HepG2 (cell line): Measurements from ENCODE around the gene HIPK4. TPM values are rescaled to one million over a fixed set of nuclear protein-coding genes. Genes with fewer than 3 reads are reported as not detected.

Experiments
- ELF1 ChIP-seq: sonication (generic); formaldehyde crosslinking; IDR thresholded peaks from 2 replicates; pipeline ENCODE4 v1.4.0; 2020; ENCODE audit warnings: missing genetic modification reagents
- KDM6A ChIP-seq: IDR thresholded peaks from 2 replicates; pipeline ENCODE4 v1.6.1; 2016; ENCODE audit warnings: low read depth
- NR3C1 ChIP-seq: sonication (generic); formaldehyde crosslinking; IDR thresholded peaks from 2 replicates; pipeline ENCODE4 v1.4.0; 2020; ENCODE audit warnings: missing genetic modification reagents
- ONECUT2 ChIP-seq: sonication (generic); formaldehyde crosslinking; IDR thresholded peaks from 2 replicates; pipeline ENCODE4 v1.4.0; 2020; ENCODE audit warnings: missing genetic modification reagents
- PHB2 ChIP-seq: fragments of 450-650 bp; IDR thresholded peaks from 2 replicates; pipeline ENCODE4 v1.6.1; 2018; ENCODE audit not compliant: partially characterized antibody
- POLR2AphosphoS2 ChIP-seq: IDR thresholded peaks from 2 replicates; pipeline ENCODE4 v1.6.1; 2011; ENCODE audit warnings: low read depth, low read length, improper control_type of control experiment
- ZNF136 ChIP-seq: sonication (generic); formaldehyde crosslinking; IDR thresholded peaks from 2 replicates; pipeline ENCODE4 v1.8.1; 2022; ENCODE audit warnings: low read depth, mild to moderate bottlenecking, moderate library complexity, missing genetic modification reagents
- ZNF317 ChIP-seq: sonication (generic); formaldehyde crosslinking; IDR thresholded peaks from 2 replicates; pipeline ENCODE4 v1.5.0; 2020; ENCODE audit warnings: mild to moderate bottlenecking, missing genetic modification reagents
- ZNF441 ChIP-seq: sonication (generic); formaldehyde crosslinking; IDR thresholded peaks from 2 replicates; pipeline ENCODE4 v1.7.0; 2021; ENCODE audit warnings: missing genetic modification reagents, borderline replicate concordance
- polyA plus RNA-seq, 8 experiments: library from polyadenylated mRNA; depleted of rRNA in 3 of 8; stranded (reverse) in 7 of 8; unstranded in 1 of 8; fragments of >200 nt; fragmentation: Illumina TruSeq in 4 of 8; extraction: Trizol in 4 of 8; gene quantifications; 2 replicates each; pipeline versions ENCODE4 v1.2.1 to v1.2.3, GENCODE V29; 2011 to 2016; ENCODE audit warnings: low read depth in 4 of 8, missing spikeins in 1 of 8, mixed read lengths in 1 of 8; ENCODE audit not compliant: insufficient read depth in 1 of 8
- total RNA-seq, 5 experiments: library from RNA; depleted of rRNA; stranded (reverse); fragments of >200 nt; fragmentation: Illumina TruSeq; extraction: Trizol; gene quantifications; 2 replicates each; pipeline ENCODE4 v1.2.3, GENCODE V29; 2016; ENCODE audit warnings: low read depth in 1 of 5
- TF ChIP-seq, protein P1 (sequence below): sonication (generic); formaldehyde crosslinking; IDR thresholded peaks from 2 replicates; pipeline ENCODE4 v1.5.0; 2020; ENCODE audit warnings: mild to moderate bottlenecking, missing genetic modification reagents, borderline replicate concordance
- TF ChIP-seq, protein P2 (sequence below): sonication (generic); formaldehyde crosslinking; IDR thresholded peaks from 2 replicates; pipeline ENCODE4 v1.4.0; 2020; ENCODE audit warnings: mild to moderate bottlenecking, missing genetic modification reagents, borderline replicate concordance
- TF ChIP-seq, protein P3 (sequence below): sonication (generic); formaldehyde crosslinking; IDR thresholded peaks from 2 replicates; pipeline ENCODE4 v1.5.0; 2020; ENCODE audit warnings: mild to moderate bottlenecking, missing genetic modification reagents
- TF ChIP-seq, protein P4 (sequence below): sonication (generic); formaldehyde crosslinking; IDR thresholded peaks from 2 replicates; pipeline ENCODE4 v1.8.1; 2022; ENCODE audit warnings: mild to moderate bottlenecking, missing genetic modification reagents
- TF ChIP-seq, protein P5 (sequence below): sonication (generic); formaldehyde crosslinking; IDR thresholded peaks from 2 replicates; pipeline ENCODE4 v1.5.0; 2020; ENCODE audit warnings: missing genetic modification reagents
- TF ChIP-seq, protein P6 (sequence below): IDR thresholded peaks from 2 replicates; pipeline ENCODE4 v1.6.1; 2016; ENCODE audit warnings: missing genetic modification reagents, missing compliant biosample characterization

The HIPK4 gene
- total and polyA plus RNA-seq, 2 of the 13 experiments (the other 11 are each of a cell fraction or from before 2014, with no cell fraction given) = 0.03 TPM; not detected in 1

DNA sequence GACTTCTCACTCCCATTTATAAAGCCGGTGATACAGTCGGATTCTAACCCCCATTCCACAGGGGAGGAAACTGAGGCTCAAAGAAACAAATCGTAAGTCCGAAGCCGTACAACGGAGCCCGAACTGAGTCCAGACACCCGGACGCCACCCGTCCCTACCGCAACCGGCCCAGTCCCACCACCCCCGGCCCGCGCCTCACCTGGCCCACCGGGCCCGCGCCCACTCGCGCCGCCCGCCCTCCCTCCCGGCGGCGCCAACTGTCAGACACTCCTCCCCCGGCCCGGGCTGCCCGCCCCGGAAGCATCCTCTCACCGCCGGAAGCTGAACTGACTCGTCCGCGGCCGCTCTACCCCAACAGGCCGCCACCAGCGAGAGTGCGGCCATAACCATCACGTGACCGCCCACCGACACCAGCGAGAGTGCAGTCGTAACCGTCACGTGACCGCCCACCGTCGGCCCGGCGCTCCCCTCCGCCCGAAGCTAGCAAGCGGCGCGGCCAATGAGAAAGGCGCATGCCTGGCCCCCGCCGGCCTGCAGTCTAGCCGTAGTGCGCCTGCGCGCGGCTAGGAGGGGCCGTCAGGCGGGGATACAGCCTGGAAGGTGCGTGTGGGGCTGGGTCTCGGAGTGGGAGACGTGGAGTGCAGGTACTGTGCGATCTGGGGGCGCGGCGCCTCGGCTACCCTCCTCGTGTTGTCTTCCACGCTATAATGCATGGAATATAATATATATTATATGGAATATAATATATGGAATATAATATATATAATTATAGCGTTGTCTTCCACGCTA is 41.7 kb downstream of the HIPK4 start, which contains the start of the genes C19orf47 and PLD3 (continued):
- TF ChIP-seq, protein P1, sequence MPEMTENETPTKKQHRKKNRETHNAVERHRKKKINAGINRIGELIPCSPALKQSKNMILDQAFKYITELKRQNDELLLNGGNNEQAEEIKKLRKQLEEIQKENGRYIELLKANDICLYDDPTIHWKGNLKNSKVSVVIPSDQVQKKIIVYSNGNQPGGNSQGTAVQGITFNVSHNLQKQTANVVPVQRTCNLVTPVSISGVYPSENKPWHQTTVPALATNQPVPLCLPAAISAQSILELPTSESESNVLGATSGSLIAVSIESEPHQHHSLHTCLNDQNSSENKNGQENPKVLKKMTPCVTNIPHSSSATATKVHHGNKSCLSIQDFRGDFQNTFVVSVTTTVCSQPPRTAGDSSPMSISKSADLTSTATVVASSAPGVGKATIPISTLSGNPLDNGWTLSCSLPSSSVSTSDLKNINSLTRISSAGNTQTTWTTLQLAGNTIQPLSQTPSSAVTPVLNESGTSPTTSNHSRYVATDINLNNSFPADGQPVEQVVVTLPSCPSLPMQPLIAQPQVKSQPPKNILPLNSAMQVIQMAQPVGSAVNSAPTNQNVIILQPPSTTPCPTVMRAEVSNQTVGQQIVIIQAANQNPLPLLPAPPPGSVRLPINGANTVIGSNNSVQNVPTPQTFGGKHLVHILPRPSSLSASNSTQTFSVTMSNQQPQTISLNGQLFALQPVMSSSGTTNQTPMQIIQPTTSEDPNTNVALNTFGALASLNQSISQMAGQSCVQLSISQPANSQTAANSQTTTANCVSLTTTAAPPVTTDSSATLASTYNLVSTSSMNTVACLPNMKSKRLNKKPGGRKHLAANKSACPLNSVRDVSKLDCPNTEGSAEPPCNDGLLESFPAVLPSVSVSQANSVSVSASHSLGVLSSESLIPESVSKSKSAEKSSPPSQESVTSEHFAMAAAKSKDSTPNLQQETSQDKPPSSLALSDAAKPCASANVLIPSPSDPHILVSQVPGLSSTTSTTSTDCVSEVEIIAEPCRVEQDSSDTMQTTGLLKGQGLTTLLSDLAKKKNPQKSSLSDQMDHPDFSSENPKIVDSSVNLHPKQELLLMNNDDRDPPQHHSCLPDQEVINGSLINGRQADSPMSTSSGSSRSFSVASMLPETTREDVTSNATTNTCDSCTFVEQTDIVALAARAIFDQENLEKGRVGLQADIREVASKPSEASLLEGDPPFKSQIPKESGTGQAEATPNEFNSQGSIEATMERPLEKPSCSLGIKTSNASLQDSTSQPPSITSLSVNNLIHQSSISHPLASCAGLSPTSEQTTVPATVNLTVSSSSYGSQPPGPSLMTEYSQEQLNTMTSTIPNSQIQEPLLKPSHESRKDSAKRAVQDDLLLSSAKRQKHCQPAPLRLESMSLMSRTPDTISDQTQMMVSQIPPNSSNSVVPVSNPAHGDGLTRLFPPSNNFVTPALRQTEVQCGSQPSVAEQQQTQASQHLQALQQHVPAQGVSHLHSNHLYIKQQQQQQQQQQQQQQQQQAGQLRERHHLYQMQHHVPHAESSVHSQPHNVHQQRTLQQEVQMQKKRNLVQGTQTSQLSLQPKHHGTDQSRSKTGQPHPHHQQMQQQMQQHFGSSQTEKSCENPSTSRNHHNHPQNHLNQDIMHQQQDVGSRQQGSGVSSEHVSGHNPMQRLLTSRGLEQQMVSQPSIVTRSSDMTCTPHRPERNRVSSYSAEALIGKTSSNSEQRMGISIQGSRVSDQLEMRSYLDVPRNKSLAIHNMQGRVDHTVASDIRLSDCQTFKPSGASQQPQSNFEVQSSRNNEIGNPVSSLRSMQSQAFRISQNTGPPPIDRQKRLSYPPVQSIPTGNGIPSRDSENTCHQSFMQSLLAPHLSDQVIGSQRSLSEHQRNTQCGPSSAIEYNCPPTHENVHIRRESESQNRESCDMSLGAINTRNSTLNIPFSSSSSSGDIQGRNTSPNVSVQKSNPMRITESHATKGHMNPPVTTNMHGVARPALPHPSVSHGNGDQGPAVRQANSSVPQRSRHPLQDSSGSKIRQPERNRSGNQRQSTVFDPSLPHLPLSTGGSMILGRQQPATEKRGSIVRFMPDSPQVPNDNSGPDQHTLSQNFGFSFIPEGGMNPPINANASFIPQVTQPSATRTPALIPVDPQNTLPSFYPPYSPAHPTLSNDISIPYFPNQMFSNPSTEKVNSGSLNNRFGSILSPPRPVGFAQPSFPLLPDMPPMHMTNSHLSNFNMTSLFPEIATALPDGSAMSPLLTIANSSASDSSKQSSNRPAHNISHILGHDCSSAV (CRISPR knock-in tag) = no peak
- TF ChIP-seq ZNF136 (CRISPR knock-in tag) (peak; percentile 21; the same call in 1 of the 2 replicates), ZNF317 (no peak), NR3C1 (CRISPR knock-in tag) (no peak), KDM6A (CRISPR knock-in tag) (no peak), POLR2AphosphoS2 (no peak), ONECUT2 (no peak), ELF1 (CRISPR knock-in tag) (peak; percentile 77), ZNF441 (no peak), PHB2 (no peak)
- TF ChIP-seq, protein P2, sequence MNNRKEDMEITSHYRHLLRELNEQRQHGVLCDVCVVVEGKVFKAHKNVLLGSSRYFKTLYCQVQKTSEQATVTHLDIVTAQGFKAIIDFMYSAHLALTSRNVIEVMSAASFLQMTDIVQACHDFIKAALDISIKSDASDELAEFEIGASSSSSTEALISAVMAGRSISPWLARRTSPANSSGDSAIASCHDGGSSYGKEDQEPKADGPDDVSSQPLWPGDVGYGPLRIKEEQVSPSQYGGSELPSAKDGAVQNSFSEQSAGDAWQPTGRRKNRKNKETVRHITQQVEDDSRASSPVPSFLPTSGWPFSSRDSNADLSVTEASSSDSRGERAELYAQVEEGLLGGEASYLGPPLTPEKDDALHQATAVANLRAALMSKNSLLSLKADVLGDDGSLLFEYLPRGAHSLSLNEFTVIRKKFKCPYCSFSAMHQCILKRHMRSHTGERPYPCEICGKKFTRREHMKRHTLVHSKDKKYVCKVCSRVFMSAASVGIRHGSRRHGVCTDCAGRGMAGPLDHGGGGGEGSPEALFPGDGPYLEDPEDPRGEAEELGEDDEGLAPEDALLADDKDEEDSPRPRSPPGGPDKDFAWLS = no peak
- TF ChIP-seq, protein P3, sequence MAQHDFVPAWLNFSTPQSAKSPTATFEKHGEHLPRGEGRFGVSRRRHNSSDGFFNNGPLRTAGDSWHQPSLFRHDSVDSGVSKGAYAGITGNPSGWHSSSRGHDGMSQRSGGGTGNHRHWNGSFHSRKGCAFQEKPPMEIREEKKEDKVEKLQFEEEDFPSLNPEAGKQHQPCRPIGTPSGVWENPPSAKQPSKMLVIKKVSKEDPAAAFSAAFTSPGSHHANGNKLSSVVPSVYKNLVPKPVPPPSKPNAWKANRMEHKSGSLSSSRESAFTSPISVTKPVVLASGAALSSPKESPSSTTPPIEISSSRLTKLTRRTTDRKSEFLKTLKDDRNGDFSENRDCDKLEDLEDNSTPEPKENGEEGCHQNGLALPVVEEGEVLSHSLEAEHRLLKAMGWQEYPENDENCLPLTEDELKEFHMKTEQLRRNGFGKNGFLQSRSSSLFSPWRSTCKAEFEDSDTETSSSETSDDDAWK (CRISPR knock-in tag) = no peak
- TF ChIP-seq, protein P4, sequence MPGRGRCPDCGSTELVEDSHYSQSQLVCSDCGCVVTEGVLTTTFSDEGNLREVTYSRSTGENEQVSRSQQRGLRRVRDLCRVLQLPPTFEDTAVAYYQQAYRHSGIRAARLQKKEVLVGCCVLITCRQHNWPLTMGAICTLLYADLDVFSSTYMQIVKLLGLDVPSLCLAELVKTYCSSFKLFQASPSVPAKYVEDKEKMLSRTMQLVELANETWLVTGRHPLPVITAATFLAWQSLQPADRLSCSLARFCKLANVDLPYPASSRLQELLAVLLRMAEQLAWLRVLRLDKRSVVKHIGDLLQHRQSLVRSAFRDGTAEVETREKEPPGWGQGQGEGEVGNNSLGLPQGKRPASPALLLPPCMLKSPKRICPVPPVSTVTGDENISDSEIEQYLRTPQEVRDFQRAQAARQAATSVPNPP (CRISPR knock-in tag) = no peak
- TF ChIP-seq, protein P5, sequence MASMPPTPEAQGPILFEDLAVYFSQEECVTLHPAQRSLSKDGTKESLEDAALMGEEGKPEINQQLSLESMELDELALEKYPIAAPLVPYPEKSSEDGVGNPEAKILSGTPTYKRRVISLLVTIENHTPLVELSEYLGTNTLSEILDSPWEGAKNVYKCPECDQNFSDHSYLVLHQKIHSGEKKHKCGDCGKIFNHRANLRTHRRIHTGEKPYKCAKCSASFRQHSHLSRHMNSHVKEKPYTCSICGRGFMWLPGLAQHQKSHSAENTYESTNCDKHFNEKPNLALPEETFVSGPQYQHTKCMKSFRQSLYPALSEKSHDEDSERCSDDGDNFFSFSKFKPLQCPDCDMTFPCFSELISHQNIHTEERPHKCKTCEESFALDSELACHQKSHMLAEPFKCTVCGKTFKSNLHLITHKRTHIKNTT = no peak
- TF ChIP-seq, protein P6, sequence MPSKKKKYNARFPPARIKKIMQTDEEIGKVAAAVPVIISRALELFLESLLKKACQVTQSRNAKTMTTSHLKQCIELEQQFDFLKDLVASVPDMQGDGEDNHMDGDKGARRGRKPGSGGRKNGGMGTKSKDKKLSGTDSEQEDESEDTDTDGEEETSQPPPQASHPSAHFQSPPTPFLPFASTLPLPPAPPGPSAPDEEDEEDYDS (CRISPR knock-in tag) = peak; percentile 71
